ENCODE results near the gene EEFSEC.

DNA sequence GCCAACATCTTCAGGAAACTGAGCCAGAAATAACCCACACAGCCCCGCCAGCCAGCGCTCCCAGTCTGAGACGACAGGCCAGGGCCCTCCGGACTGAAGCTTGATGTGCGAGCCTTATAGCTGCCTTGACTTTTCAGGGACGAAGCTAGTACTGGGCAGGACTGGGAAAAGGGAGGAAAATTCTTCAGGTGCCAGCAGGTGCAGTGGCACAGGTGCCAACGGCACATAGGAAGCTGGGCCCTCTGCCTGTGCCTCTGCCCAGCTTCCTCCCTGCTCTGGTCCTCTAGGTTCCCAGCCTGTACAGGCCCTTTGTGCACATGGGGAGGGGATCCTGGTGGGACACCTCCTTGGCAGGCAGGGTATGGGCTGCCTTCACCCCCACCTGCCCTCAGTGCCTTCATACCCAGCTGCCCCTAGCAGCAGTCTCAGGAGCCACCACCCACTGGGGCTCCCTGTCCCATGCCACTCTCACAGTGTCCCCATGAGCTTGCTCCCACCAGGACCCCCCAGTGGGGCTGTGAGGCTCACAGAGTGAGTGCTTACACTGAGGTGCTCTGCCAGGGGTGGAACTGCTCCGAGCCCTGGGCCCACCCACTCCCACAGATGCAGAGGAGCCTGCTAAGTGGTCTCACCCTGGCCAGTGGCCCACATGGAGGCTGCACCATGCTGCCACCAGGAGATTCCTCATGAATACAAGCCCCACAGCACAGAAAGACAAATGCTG is 252.4 kb downstream of the EEFSEC start:
- TF ChIP-seq, protein P1, sequence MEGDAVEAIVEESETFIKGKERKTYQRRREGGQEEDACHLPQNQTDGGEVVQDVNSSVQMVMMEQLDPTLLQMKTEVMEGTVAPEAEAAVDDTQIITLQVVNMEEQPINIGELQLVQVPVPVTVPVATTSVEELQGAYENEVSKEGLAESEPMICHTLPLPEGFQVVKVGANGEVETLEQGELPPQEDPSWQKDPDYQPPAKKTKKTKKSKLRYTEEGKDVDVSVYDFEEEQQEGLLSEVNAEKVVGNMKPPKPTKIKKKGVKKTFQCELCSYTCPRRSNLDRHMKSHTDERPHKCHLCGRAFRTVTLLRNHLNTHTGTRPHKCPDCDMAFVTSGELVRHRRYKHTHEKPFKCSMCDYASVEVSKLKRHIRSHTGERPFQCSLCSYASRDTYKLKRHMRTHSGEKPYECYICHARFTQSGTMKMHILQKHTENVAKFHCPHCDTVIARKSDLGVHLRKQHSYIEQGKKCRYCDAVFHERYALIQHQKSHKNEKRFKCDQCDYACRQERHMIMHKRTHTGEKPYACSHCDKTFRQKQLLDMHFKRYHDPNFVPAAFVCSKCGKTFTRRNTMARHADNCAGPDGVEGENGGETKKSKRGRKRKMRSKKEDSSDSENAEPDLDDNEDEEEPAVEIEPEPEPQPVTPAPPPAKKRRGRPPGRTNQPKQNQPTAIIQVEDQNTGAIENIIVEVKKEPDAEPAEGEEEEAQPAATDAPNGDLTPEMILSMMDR (IDR thresholded peaks at IDR 0.05): no peak
- TF ChIP-seq EZH2phosphoT487 (IDR thresholded peaks at IDR 0.05): no peak
